Lung (tissue), 12 donors: ENCODE data around the gene P3R3URF. TPM values are rescaled to one million over a fixed set of nuclear protein-coding genes. Genes with fewer than 3 reads are reported as not detected.
A peak's percentile ranks its signal among the peaks of the same experiment; 100 is the strongest.

Experiments used
- ATAC-seq: fragments of 200-7000 bp; cut with Tn5 transposase; one replicate; pipeline ENCODE4 v1.9.1; 2020; ENCODE audit warnings: moderate number of reproducible peaks; ENCODE audit not compliant: insufficient read depth, low FRiP score
- DNase-seq, 3 donors: peaks; one replicate each; pipeline ENCODE4 v3.0.0-alpha.2; 2013 to 2017
- H3K27ac ChIP-seq, 2 donors: one replicate each; pipeline ENCODE4 v1.5.1; 2013; ENCODE audit warnings: mild to moderate bottlenecking in 2 of 2, moderate library complexity in 2 of 2, control low read depth in 1 of 2, inconsistent platforms in 1 of 2, low read depth in 1 of 2, low read length in 1 of 2
- H3K27me3 ChIP-seq, 3 donors: one replicate each; pipeline ENCODE4 v1.5.1; 2013; ENCODE audit warnings: low read length in 2 of 3; ENCODE audit not compliant: control insufficient read depth in 3 of 3, insufficient read depth in 3 of 3
- H3K36me3 ChIP-seq, 4 donors: one replicate each; pipeline ENCODE4 v1.5.1; 2013; ENCODE audit warnings: low read length in 4 of 4, mild to moderate bottlenecking in 1 of 4, moderate library complexity in 1 of 4; ENCODE audit not compliant: control insufficient read depth in 4 of 4, insufficient read depth in 4 of 4
- H3K4me1 ChIP-seq, 5 donors: one replicate each; pipeline ENCODE4 v1.5.1; 2013; ENCODE audit warnings: low read length in 5 of 5, mild to moderate bottlenecking in 2 of 5, moderate library complexity in 1 of 5; ENCODE audit not compliant: control insufficient read depth in 5 of 5, insufficient read depth in 5 of 5
- H3K4me3 ChIP-seq: one replicate; pipeline ENCODE4 v1.5.1; 2013; ENCODE audit warnings: mild to moderate bottlenecking, control low read depth, moderate library complexity
- H3K9ac ChIP-seq, 2 donors: one replicate each; pipeline ENCODE4 v1.5.1; 2013; ENCODE audit warnings: low read length in 2 of 2, control low read depth in 1 of 2; ENCODE audit not compliant: insufficient read depth in 1 of 2
- H3K9me3 ChIP-seq, 4 donors: one replicate each; pipeline ENCODE4 v1.5.1; 2013; ENCODE audit warnings: low read length in 3 of 4, mild to moderate bottlenecking in 1 of 4, moderate library complexity in 1 of 4; ENCODE audit not compliant: control insufficient read depth in 4 of 4, insufficient read depth in 3 of 4
- CTCF ChIP-seq: IDR thresholded peaks from 2 replicates; pipeline ENCODE4 v1.5.1; 2012; ENCODE audit warnings: mild to moderate bottlenecking; ENCODE audit errors: control extremely low read depth, extremely low read depth
- WGBS, 2 donors: extraction: QIAGEN DNeasy Blood & Tissue Kit; methylation state at CpG; one replicate each; pipeline ENCODE4 v1.1.7; 2013; 5-methylcytosine and 5-hydroxymethylcytosine counted together
- polyA plus RNA-seq, 2 donors: library from polyadenylated mRNA; stranded (reverse); fragments of 200-250 nt; gene quantifications; one replicate each; pipeline ENCODE4 v1.2.1, GENCODE V29; 2013
- total RNA-seq, 2 donors: library from RNA; depleted of rRNA in 1 of 2; stranded (reverse); fragments of >200 nt in 1 of 2; gene quantifications; one replicate each; pipeline ENCODE4 v1.2.1, GENCODE V29; 2014 to 2021
- donor health status: control.
- donor health status: control.
- donor health status: Bipolar disorder and iron deficiency.
- donor health status: healthy.
- donor health status: DM: yes; HTN: yes; CAD: no.

P3R3URF gene
- total and polyA plus RNA-seq, 4 donors = not detected

GRCh38 chr1:46131712-46132528 lies 44.4 kb downstream of the P3R3URF start:
- Histone ChIP-seq H3K9me3 (no peaks in the 10 kb centered on the region), H3K4me1 (peaks cover 0 to 18% (median 7%) of the 10 kb centered on the region in 5 donors), H3K9ac (peak overlapping the region; percentile 72 to 98), H3K36me3 (no peaks in the 10 kb centered on the region), H3K27ac (peak overlapping the region; percentile 93 to 98), H3K4me3 (peak overlapping the region; percentile 68), H3K27me3 (no peaks in the 10 kb centered on the region)
- TF ChIP-seq CTCF = no peak
- DNase-seq = peak; percentile 61 to 74 (median 61)
- ATAC-seq = no peak
- 1% methylated on average over 38 of the region's 38 CpGs for WGBS, 2 donors

GRCh38 chr1:46131093-46131492 lies 45.2 kb downstream of the P3R3URF start:
- WGBS, 2 donors = 3 to 5% methylated on average over 10 of the region's 10 CpGs
- peak in 2 of 3 donors; percentile 50 to 74 for DNase-seq

GRCh38 chr1:46130606-46131005 lies 45.7 kb downstream of the P3R3URF start:
- Histone ChIP-seq H3K27ac (no peak overlapping the region), H3K9me3 (no peaks in the 10 kb centered on the region), H3K27me3 (no peaks in the 10 kb centered on the region), H3K4me3 (no peak overlapping the region), H3K4me1 (peaks cover 0 to 18% (median 7%) of the 10 kb centered on the region in 5 donors), H3K36me3 (no peaks in the 10 kb centered on the region), H3K9ac (peak overlapping the region; percentile 28 to 98)
- DNase-seq (peak in 1 of 3 donors; percentile 67), ATAC-seq (no peak)
- WGBS, 2 donors = 10 to 19% methylated on average over 5 of the region's 5 CpGs
- TF ChIP-seq CTCF = no peak

More at GRCh38 chr1:46131093-46131492, 45.2 kb downstream of the P3R3URF start:
- no peaks in the 10 kb centered on the region for H3K9me3 ChIP-seq
- no peaks in the 10 kb centered on the region for H3K36me3 ChIP-seq
- H3K27me3 ChIP-seq = no peaks in the 10 kb centered on the region
- no peak for TF ChIP-seq CTCF
- peak overlapping the region in 1 of 2 donors; percentile 80 for H3K27ac ChIP-seq
- H3K9ac ChIP-seq = peak overlapping the region in 1 of 2 donors; percentile 98
- H3K4me3 ChIP-seq = no peak overlapping the region
- no peak for ATAC-seq
- peaks cover 0 to 18% (median 7%) of the 10 kb centered on the region in 5 donors for H3K4me1 ChIP-seq
